K562 (cell line): ENCODE results near the gene CASKIN1. TPM values are rescaled to one million over a fixed set of nuclear protein-coding genes. Genes with fewer than 3 reads are reported as not detected.

ENCODE experiments used
- ARID1B ChIP-seq: fragments of 450-650 bp; IDR thresholded peaks from 2 replicates; pipeline ENCODE4 v1.6.1; 2016; ENCODE audit warnings: antibody characterized with exemption, mild to moderate bottlenecking, inconsistent platforms
- ESRRA ChIP-seq: fragments of 450-650 bp; IDR thresholded peaks from 2 replicates; pipeline ENCODE4 v1.6.1; 2014; ENCODE audit warnings: low read depth, mild to moderate bottlenecking, moderate library complexity, borderline replicate concordance
- GATAD2A ChIP-seq: fragments of 450-650 bp; IDR thresholded peaks from 2 replicates; pipeline ENCODE4 v1.6.1; 2017
- HMG20A ChIP-seq: fragments of 450-650 bp; formaldehyde crosslinking; conservative IDR thresholded peaks from 2 replicates; pipeline ENCODE4 v1.4.0; 2020; ENCODE audit warnings: mild to moderate bottlenecking, mixed read lengths
- HMG20B ChIP-seq: fragments of 250-450 bp; sonication (Bioruptor Pico); IDR thresholded peaks from 2 replicates; pipeline ENCODE4 v1.5.0; 2021; ENCODE audit warnings: mild to moderate bottlenecking
- MEF2D ChIP-seq: conservative IDR thresholded peaks from 2 replicates; pipeline ENCODE4 v1.6.1; 2016; ENCODE audit warnings: low read depth, missing genetic modification characterization, missing compliant biosample characterization
- MTF1 ChIP-seq: fragments of 250-450 bp; sonication (Bioruptor Pico); IDR thresholded peaks from 2 replicates; pipeline ENCODE4 v1.9.0; 2021; ENCODE audit warnings: moderate library complexity, mild to moderate bottlenecking, inconsistent platforms, borderline replicate concordance
- RB1 ChIP-seq: fragments of 450-650 bp; IDR thresholded peaks from 2 replicates; pipeline ENCODE4 v1.6.1; 2017; ENCODE audit warnings: low read depth, mild to moderate bottlenecking
- RFX1 ChIP-seq: fragments of 450-650 bp; IDR thresholded peaks from 2 replicates; pipeline ENCODE4 v1.6.1; 2016; ENCODE audit warnings: mild to moderate bottlenecking, moderate library complexity
- SMARCC2 ChIP-seq: fragments of 450-650 bp; IDR thresholded peaks from 2 replicates; pipeline ENCODE4 v1.6.1; 2017; ENCODE audit warnings: antibody characterized with exemption, moderate library complexity, mild to moderate bottlenecking, low read depth
- ZNF316 ChIP-seq: fragments of 450-650 bp; IDR thresholded peaks from 2 replicates; pipeline ENCODE4 v1.6.1; 2016
- polyA plus RNA-seq, 8 experiments: library from polyadenylated mRNA; depleted of rRNA in 4 of 8; stranded (reverse) in 5 of 8; unstranded in 3 of 8; fragments of >200 nt; fragmentation: Nextera tagmentation in 2 of 8; fragmentation: Illumina TruSeq in 1 of 8; extraction: Ambion mirVana in 2 of 8; extraction: Trizol in 1 of 8; gene quantifications; 2 replicates each; pipeline versions ENCODE4 v1.2.1 to v1.2.3, GENCODE V29; 2011 to 2014; ENCODE audit warnings: inconsistent platforms in 1 of 8, missing spikeins in 1 of 8
- total RNA-seq, 7 experiments: library from RNA; depleted of rRNA in 6 of 7; stranded (reverse); fragments of >200 nt in 6 of 7; fragmentation: Illumina TruSeq in 2 of 7; extraction: Trizol in 2 of 7; gene quantifications; 2 replicates each; pipeline versions ENCODE4 v1.2.1 to v1.2.3, GENCODE V29; 2011 to 2021; ENCODE audit warnings: low replicate concordance in 1 of 7
- TF ChIP-seq, protein P1 (sequence below): IDR thresholded peaks from 2 replicates; pipeline ENCODE4 v1.6.1; 2012; ENCODE audit warnings: low read depth, low read length, improper control_type of control experiment, borderline replicate concordance
- TF ChIP-seq, protein P2 (sequence below): fragments of 200-800 bp; sonication (Bioruptor generic); IDR thresholded peaks from 2 replicates; pipeline ENCODE4 v1.6.1; 2016; ENCODE audit warnings: missing genetic modification characterization, missing compliant biosample characterization
- TF ChIP-seq, protein P3 (sequence below): fragments of 250-450 bp; sonication (Bioruptor Pico); IDR thresholded peaks from 2 replicates; pipeline ENCODE4 v1.8.0; 2022; ENCODE audit warnings: inconsistent platforms, mild to moderate bottlenecking, moderate library complexity, borderline replicate concordance
- TF ChIP-seq, protein P4 (sequence below): sonication (generic); formaldehyde crosslinking; IDR thresholded peaks from 2 replicates; pipeline ENCODE4 v1.8.1; 2023; ENCODE audit warnings: mild to moderate bottlenecking, missing genetic modification reagents

CASKIN1 gene
- total and polyA plus RNA-seq, 9 of the 15 experiments (the other 6 are each of a cell fraction or from before 2014, with no cell fraction given): 0.15 to 4.5 (median 1.5) TPM; not detected in 2

DNA sequence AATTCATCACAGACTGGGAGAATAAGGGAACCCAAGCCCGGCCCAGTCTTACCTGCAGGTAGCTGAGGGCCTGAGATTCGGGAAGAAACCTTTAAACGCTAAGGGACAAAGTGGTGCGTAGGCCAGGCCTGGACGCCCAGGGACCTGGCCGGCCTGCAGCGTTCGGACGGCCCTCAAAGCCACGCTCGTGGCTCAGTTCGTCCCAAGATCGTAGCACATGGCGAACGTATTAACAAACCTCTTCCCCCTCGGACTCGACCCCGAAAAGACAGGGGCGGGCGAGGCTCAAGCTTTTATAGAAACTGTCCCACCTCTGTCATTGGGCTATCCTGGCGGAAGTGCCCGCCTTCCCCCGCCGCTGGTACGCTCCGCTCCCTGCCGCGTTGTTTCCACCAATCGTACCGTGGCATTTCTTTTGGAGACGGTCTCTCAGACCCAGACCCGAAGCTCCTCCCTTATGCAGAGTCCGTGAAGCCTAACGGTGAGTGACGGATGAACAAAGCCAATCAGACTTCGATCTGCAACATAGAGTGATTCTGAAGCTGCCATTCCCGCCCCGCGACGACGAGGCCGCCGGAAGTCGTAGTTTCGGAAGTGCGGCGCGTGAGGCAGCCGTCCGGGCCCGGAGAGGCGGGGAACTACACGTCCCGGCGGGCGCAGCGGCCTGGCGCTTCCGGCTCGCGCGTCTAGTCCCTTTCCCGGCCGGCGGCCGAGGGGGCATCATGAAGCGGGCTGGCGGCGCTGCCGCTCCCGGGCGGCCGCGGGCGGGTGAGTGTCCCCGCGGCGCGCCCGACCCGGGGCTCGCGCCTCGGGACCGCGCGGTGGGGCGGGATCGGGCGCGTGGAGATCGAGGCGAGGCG, 41.1 kb downstream of the CASKIN1 start, which contains the start of gene TRAF7 (continued):
- TF ChIP-seq ESRRA (peak; percentile 61; the same call in 1 of the 2 replicates), HMG20A (no peak), GATAD2A (no peak), RB1 (peak; percentile 81), HMG20B (CRISPR knock-in tag) (no peak; the same call in 1 of the 2 replicates), MTF1 (CRISPR knock-in tag) (no peak), RFX1 (no peak), ARID1B (no peak; the same call in 1 of the 2 replicates), MEF2D (tag) (no peak), ZNF316 (no peak), SMARCC2 (no peak)
- TF ChIP-seq, protein P1, sequence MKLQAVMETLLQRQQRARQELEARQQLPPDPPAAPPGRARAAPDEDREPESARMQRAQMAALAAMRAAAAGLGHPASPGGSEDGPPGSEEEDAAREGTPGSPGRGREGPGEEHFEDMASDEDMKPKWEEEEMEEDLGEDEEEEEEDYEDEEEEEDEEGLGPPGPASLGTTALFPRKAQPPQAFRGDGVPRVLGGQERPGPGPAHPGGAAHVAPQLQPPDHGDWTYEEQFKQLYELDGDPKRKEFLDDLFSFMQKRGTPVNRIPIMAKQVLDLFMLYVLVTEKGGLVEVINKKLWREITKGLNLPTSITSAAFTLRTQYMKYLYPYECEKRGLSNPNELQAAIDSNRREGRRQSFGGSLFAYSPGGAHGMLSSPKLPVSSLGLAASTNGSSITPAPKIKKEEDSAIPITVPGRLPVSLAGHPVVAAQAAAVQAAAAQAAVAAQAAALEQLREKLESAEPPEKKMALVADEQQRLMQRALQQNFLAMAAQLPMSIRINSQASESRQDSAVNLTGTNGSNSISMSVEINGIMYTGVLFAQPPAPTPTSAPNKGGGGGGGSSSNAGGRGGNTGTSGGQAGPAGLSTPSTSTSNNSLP: no peak
- TF ChIP-seq, protein P2, sequence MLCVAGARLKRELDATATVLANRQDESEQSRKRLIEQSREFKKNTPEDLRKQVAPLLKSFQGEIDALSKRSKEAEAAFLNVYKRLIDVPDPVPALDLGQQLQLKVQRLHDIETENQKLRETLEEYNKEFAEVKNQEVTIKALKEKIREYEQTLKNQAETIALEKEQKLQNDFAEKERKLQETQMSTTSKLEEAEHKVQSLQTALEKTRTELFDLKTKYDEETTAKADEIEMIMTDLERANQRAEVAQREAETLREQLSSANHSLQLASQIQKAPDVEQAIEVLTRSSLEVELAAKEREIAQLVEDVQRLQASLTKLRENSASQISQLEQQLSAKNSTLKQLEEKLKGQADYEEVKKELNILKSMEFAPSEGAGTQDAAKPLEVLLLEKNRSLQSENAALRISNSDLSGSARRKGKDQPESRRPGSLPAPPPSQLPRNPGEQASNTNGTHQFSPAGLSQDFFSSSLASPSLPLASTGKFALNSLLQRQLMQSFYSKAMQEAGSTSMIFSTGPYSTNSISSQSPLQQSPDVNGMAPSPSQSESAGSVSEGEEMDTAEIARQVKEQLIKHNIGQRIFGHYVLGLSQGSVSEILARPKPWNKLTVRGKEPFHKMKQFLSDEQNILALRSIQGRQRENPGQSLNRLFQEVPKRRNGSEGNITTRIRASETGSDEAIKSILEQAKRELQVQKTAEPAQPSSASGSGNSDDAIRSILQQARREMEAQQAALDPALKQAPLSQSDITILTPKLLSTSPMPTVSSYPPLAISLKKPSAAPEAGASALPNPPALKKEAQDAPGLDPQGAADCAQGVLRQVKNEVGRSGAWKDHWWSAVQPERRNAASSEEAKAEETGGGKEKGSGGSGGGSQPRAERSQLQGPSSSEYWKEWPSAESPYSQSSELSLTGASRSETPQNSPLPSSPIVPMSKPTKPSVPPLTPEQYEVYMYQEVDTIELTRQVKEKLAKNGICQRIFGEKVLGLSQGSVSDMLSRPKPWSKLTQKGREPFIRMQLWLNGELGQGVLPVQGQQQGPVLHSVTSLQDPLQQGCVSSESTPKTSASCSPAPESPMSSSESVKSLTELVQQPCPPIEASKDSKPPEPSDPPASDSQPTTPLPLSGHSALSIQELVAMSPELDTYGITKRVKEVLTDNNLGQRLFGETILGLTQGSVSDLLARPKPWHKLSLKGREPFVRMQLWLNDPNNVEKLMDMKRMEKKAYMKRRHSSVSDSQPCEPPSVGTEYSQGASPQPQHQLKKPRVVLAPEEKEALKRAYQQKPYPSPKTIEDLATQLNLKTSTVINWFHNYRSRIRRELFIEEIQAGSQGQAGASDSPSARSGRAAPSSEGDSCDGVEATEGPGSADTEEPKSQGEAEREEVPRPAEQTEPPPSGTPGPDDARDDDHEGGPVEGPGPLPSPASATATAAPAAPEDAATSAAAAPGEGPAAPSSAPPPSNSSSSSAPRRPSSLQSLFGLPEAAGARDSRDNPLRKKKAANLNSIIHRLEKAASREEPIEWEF (CRISPR knock-in tag): no peak
- TF ChIP-seq, protein P3, sequence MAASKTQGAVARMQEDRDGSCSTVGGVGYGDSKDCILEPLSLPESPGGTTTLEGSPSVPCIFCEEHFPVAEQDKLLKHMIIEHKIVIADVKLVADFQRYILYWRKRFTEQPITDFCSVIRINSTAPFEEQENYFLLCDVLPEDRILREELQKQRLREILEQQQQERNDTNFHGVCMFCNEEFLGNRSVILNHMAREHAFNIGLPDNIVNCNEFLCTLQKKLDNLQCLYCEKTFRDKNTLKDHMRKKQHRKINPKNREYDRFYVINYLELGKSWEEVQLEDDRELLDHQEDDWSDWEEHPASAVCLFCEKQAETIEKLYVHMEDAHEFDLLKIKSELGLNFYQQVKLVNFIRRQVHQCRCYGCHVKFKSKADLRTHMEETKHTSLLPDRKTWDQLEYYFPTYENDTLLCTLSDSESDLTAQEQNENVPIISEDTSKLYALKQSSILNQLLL (CRISPR knock-in tag): no peak
- TF ChIP-seq, protein P4, sequence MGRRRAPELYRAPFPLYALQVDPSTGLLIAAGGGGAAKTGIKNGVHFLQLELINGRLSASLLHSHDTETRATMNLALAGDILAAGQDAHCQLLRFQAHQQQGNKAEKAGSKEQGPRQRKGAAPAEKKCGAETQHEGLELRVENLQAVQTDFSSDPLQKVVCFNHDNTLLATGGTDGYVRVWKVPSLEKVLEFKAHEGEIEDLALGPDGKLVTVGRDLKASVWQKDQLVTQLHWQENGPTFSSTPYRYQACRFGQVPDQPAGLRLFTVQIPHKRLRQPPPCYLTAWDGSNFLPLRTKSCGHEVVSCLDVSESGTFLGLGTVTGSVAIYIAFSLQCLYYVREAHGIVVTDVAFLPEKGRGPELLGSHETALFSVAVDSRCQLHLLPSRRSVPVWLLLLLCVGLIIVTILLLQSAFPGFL (CRISPR knock-in tag): no peak; the same call in 1 of the 2 replicates
